ENCODE measurements around the gene GPR162. TPM values are rescaled to one million over a fixed set of nuclear protein-coding genes. Genes with fewer than 3 reads are reported as not detected.

Gene GPR162
- polyA plus RNA-seq, 1 donor (not counting 4 experiments of a cell fraction or from before 2014, with no cell fraction given): 0.09 TPM

DNA sequence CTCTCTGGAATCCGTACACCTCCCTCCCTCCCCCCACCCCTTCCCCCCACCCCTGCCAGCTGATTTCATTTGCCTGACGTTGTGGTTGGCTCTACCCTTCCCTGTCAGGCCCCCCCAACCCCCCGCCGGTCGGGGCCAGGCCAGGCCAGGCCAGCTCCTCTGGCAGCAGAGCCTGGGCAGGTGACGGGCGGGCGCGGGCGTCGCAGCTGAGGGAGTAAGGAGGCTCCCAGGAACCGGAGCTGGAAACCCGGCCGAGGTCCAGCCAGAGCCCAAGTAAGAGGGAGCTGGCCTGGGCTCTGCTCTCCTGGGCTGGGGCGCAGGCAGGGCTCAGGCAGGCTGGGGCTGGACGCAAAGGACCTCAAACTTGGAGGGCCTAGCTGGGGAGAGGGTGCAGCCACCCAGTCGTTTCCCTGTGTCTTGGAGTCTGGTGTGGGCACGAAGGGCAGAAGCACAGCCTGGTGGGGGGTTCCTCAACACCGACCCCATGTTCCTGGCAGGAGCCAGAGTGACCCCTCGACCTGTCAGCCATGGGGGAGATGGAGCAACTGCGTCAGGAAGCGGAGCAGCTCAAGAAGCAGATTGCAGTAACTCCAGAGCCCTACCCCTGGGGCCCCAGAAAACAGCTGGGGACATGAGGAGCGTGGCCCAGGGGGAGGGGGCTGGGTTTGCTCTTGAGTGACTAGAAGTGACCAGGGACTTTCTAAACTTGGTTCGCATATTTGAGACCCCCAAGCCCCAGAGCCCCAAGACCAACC, 19.3 kb downstream of the GPR162 start, which contains the start of gene GNB3:
GNB3 (plus strand) TSS at position 165 of the 755 bp plus-strand sequence; CDS start at position 528, 363 bp downstream.
- dilution Hi-C loops (cut with MboI; ENCODE audit: extremely low pct_ligation_motif_present, low sequenced_read_pairs): no loop called here

GRCh38 chr12:6842075-6842474, 20.5 kb downstream of the GPR162 start:
- H3K9ac ChIP-seq (ENCODE audit: control insufficient read depth, extremely low read depth, insufficient read depth, low read length): no peak overlapping the region
- no peaks in the 10 kb centered on the region for H3K9me3 ChIP-seq (ENCODE audit: control insufficient read depth, low read depth, low read length)
- peaks cover 6 to 7% of the 10 kb centered on the region in 2 experiments for H3K36me3 ChIP-seq (ENCODE audit: control insufficient read depth in 2 of 2, extremely low read depth in 1 of 2, insufficient read depth in 2 of 2, low read length in 2 of 2)
- TF ChIP-seq EZH2 (IDR thresholded peaks at IDR 0.05; ENCODE audit: low read length): no peak
- TF ChIP-seq, protein P1, sequence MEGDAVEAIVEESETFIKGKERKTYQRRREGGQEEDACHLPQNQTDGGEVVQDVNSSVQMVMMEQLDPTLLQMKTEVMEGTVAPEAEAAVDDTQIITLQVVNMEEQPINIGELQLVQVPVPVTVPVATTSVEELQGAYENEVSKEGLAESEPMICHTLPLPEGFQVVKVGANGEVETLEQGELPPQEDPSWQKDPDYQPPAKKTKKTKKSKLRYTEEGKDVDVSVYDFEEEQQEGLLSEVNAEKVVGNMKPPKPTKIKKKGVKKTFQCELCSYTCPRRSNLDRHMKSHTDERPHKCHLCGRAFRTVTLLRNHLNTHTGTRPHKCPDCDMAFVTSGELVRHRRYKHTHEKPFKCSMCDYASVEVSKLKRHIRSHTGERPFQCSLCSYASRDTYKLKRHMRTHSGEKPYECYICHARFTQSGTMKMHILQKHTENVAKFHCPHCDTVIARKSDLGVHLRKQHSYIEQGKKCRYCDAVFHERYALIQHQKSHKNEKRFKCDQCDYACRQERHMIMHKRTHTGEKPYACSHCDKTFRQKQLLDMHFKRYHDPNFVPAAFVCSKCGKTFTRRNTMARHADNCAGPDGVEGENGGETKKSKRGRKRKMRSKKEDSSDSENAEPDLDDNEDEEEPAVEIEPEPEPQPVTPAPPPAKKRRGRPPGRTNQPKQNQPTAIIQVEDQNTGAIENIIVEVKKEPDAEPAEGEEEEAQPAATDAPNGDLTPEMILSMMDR (optimal IDR thresholded peaks at IDR 0.05 in 1 of 3, IDR thresholded peaks at IDR 0.05 in 1 of 3, conservative IDR thresholded peaks at IDR 0.05 in 1 of 3; ENCODE audit: extremely low read depth in 1 of 3, insufficient read depth in 2 of 3, low read length in 3 of 3): no peak
- DNase-seq (ENCODE audit: low read depth, low spot score): no peak
- H3K79me2 ChIP-seq (ENCODE audit: control insufficient read depth, insufficient read depth, low read length): no peaks in the 10 kb centered on the region
- no peak overlapping the region for H3K4me3 ChIP-seq (ENCODE audit: control insufficient read depth in 2 of 3, extremely low read depth in 1 of 3, insufficient read depth in 2 of 3, low read depth in 1 of 3, low read length in 3 of 3)
- no peaks in the 10 kb centered on the region for H3K4me1 ChIP-seq (ENCODE audit: control insufficient read depth, extremely low read depth, insufficient read depth, low read length)
- no peak overlapping the region for H3K27ac ChIP-seq (ENCODE audit: control insufficient read depth, insufficient read depth, low read length)
- FAIRE-seq: no peak
- no peak overlapping the region for H3K4me2 ChIP-seq (ENCODE audit: control insufficient read depth, extremely low read depth, insufficient read depth, low read depth, low read length)
- H3K9me1 ChIP-seq (ENCODE audit: control insufficient read depth, extremely low read depth, insufficient read depth, low read length): no peaks in the 10 kb centered on the region
- peaks cover 2% of the 10 kb centered on the region for H4K20me1 ChIP-seq (ENCODE audit: control insufficient read depth, extremely low read depth, insufficient read depth, low read length)
- dilution Hi-C loops (cut with MboI; ENCODE audit: extremely low pct_ligation_motif_present, low sequenced_read_pairs): no loop called here
- no peak overlapping the region for H2AFZ ChIP-seq (ENCODE audit: control insufficient read depth, low read length)
- no peaks in the 10 kb centered on the region for H3K27me3 ChIP-seq (ENCODE audit: control insufficient read depth, extremely low read depth, insufficient read depth, low read length)

More for the DNA sequence above, 19.3 kb downstream of the GPR162 start, which contains the start of gene GNB3:
- H2AFZ ChIP-seq (ENCODE audit: control insufficient read depth, low read length): no peak within 1 kb of the TSS
- H4K20me1 ChIP-seq (ENCODE audit: control insufficient read depth, extremely low read depth, insufficient read depth, low read length): peaks cover 2% of the 10 kb centered on the region
- no peaks in the 10 kb centered on the region for H3K79me2 ChIP-seq (ENCODE audit: control insufficient read depth, insufficient read depth, low read length)
- H3K4me2 ChIP-seq (ENCODE audit: control insufficient read depth, extremely low read depth, insufficient read depth, low read depth, low read length): no peak within 1 kb of the TSS
- H3K27ac ChIP-seq (ENCODE audit: control insufficient read depth, insufficient read depth, low read length): no peak within 1 kb of the TSS
- TF ChIP-seq EZH2 (IDR thresholded peaks at IDR 0.05; ENCODE audit: low read length): no peak
- TF ChIP-seq, protein P1 (optimal IDR thresholded peaks at IDR 0.05 in 1 of 3, IDR thresholded peaks at IDR 0.05 in 1 of 3, conservative IDR thresholded peaks at IDR 0.05 in 1 of 3; ENCODE audit: extremely low read depth in 1 of 3, insufficient read depth in 2 of 3, low read length in 3 of 3): no peak
- H3K4me1 ChIP-seq (ENCODE audit: control insufficient read depth, extremely low read depth, insufficient read depth, low read length): no peaks in the 10 kb centered on the region
- peaks cover 0 to 4% of the 10 kb centered on the region in 2 experiments for H3K36me3 ChIP-seq (ENCODE audit: control insufficient read depth in 2 of 2, extremely low read depth in 1 of 2, insufficient read depth in 2 of 2, low read length in 2 of 2)
- no peak within 1 kb of the TSS for H3K4me3 ChIP-seq (ENCODE audit: control insufficient read depth in 2 of 3, extremely low read depth in 1 of 3, insufficient read depth in 2 of 3, low read depth in 1 of 3, low read length in 3 of 3)
- no peaks in the 10 kb centered on the region for H3K9me3 ChIP-seq (ENCODE audit: control insufficient read depth, low read depth, low read length)
- no peak within 1 kb of the TSS for H3K9ac ChIP-seq (ENCODE audit: control insufficient read depth, extremely low read depth, insufficient read depth, low read length)
- no peak for DNase-seq (ENCODE audit: low read depth, low spot score)
- no peaks in the 10 kb centered on the region for H3K9me1 ChIP-seq (ENCODE audit: control insufficient read depth, extremely low read depth, insufficient read depth, low read length)
- no peak for FAIRE-seq
- no peaks in the 10 kb centered on the region for H3K27me3 ChIP-seq (ENCODE audit: control insufficient read depth, extremely low read depth, insufficient read depth, low read length)
